GM20431 (cell line): ENCODE data around the gene MTOR.
"Not testable (repeated sequence)": the region's sequence is repeated elsewhere in the genome, so short reads cannot be mapped to it uniquely, and the experiment has no call there.

ENCODE experiments used
- in situ Hi-C: fragments of 300-500 bp; cut with MseI, MboI; formaldehyde crosslinking; loops from one replicate; pipeline ENCODE4 v1.15.0; 2020; ENCODE audit warnings: low sequenced_read_pairs; ENCODE audit not compliant: unreplicated experiment

Gene MTOR

DNA sequence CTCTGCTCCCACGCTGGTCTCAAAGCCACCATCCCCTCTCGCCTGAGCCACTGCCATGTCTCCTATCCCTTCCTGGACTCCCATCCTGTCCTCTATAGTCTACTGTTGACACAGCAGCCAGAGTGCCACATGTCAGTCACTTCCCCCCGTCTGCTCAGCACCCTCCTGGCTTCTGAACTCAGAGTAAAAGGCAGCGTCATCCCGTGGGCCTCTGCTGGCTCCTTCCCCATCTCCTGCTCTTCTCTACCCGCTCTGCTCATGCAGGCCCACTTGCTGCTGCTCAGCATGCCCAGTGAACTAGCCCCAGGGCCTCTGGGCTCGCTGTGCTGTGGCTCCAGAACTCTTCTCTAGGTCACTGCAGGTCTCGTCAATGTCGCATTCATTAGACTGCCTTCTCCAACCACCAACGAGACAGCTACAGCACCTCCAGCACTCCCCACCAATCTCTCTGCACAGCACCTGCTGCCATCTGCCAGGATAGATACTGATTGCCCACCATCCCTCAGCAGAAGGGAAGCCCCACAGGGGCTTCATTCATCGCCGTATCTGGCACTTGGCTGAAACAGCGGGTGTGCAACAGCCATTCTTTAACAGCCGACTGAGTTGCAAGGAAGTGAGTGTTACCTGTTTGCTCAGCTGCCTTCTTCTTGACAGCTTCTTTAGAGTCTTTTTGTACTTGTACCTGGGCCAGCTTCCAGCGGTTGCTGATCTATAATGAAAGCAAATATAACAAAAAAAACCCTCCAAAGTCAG, 190.7 kb downstream of the MTOR start:
- in situ Hi-C loops, result no loop called here

- in situ Hi-C loops, result no loop called here
These were observed 191.5 kb downstream of the MTOR start for GRCh38 chr1:11070876-11071275.

- in situ Hi-C loops, result no loop called here
These were observed 193.5 kb downstream of the MTOR start for GRCh38 chr1:11068600-11069473.

- in situ Hi-C loops, result no loop called here
These were observed 194.4 kb downstream of the MTOR start for GRCh38 chr1:11067716-11068599.

- in situ Hi-C loops, result no loop called here
These were observed 196.6 kb downstream of the MTOR start for GRCh38 chr1:11065796-11066195.

DNA sequence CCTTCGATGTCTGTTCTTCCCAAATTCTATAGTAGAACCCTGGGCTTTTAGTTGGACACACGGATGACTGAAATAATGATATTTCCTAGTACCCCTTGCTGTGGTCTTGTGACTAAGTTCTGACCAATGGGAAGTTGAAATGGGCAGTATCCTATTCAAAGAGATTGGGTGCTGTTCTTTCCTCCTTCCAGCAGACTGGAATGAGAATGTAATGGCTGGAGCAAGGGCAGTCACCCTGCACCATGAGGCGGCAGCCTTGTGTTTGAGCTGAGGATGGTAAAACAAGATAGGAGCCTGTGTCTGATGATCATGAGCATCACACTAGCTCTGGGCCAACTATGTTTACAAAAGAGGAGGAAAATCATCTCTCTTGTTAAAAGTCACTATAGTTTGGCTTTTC, 197.4 kb downstream of the MTOR start:
- in situ Hi-C loops, result no loop called here

DNA sequence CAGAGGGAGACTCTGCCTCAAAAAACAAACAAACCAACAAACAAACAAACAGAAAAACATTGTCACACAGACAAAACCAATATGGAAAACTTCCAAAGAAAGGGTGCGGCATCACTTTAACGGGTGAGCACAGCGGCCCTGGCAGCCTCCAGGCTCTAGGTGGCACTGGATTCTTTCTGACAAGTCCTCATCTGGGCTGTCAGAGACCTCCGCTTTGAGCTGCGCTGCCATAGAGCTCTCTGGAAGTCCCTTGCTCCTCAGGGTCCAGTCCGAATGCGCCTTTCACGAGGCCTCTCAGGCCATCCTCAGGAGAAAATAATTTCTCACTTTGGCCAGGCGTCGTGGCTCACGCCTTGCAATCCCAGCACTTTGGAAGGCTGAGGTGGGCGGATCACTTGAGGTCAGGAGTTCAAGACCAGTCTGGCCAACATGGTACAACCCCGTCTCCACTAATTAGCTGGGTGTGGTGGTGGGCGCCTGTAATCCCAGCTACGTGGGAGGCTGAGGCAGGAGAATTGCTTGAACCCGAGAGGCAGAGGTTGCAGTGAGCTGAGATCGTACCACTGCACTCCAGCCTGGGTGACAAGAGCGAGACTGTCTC, 198.3 kb downstream of the MTOR start:
- in situ Hi-C loops, result not testable (repeated sequence)

GRCh38 chr1:11062965-11063401, 199.4 kb downstream of the MTOR start:
- in situ Hi-C loops, result no loop called here

GRCh38 chr1:11061652-11062365, 200.5 kb downstream of the MTOR start:
- in situ Hi-C loops, result no loop called here

DNA sequence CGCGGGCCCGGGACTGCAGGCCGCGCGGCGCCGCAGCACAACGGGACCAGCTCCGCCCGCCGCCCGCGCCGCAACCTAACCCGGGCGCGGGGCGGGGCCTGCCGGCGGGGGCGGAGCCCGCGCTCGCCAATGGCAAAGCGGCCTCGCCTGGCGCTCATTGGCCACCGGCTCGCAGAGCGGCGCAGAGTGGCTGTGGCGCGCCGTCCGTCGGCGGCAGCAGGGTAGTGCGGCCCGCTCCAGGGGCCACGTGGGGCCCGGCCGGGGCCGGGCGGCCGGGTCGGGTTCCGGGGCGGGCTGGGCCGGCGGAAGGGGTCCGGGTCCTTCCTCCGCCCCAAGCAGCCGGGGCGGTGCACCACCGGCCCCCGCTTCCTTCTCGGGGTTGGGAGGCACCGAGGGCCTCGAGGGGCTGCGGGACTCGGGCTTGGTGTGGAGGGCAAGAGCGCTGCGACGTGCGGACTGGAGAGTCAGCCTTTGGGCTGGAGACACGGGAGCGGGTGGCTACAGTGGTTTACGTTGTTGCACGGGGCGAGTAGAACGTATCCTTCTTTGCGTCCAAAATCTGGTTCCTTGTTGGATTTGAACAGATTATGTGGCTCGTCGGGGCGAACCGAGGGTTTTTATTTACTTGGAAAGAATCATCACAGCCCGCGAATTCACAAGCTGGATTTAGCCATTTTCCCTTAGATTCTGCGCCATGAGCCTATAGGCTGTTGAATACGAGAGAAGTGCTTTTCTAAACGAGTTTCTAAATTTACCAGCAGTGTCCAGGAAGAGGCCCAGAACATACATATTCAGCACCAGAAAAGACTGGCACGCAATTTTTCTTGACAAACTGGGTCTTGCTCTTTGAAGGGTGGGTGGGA, 202.2 kb downstream of the MTOR start, which contains the start of gene SRM:
SRM (minus strand) TSS at position 51 of the 863 bp plus-strand sequence. CDS start 75 bp downstream, outside the sequence.
- in situ Hi-C loops, result no loop called here

GRCh38 chr1:11059155-11059967, 203.0 kb downstream of the MTOR start:
- in situ Hi-C loops, result no loop called here

- in situ Hi-C loops, result no loop called here
These were observed 203.7 kb downstream of the MTOR start for GRCh38 chr1:11058595-11059154.

DNA sequence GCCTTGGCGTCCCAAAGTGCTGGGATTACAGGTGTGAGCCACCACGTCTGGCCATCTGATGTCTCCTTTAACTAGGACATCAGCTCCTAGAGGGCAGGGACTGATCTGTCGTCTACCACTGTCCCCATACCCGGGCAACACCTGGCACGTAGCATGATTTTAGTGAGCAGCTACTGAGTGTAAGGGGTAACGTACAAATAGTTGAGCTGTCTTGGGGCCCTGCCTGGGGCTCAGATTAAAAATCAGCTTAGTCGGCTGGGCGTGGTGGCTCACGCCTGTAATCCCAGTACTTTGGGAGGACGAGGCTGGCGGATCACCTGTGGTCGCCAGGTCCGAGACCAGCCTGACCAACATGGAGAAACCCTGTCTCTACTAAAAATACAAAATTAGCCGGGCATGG, 204.3 kb downstream of the MTOR start:
- in situ Hi-C loops, result no loop called here

DNA sequence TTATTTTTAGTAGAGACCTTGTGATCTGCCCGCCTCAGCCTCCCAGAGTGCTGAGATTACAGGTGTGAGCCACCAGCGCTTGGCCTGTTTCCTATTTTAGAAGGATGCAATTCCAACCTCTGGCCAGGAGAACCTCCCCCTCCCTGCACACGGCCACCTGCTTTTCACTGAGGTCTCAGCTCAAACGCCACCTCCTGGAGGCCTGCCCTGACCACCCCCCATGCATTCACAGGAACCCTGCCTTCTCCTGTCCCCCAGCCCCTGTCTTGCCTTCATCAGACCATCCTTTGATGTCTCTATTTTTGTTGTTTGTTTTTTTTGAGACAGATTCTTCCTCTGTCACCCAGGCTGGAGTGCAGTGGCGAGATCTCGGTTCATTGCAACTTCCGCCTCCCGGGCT, 204.9 kb downstream of the MTOR start:
- in situ Hi-C loops, result no loop called here
